DMS 273 treated with DMSO at 0.1 percent for 48 hours (cell line): ENCODE results near the gene RTKN2.
"Not testable (repeated sequence)": the region's sequence is repeated elsewhere in the genome, so short reads cannot be mapped to it uniquely, and the experiment has no call there.

ENCODE experiments used
- DNase-seq: peaks from one replicate; lab custom pipeline; 2025; lab: John Stamatoyannopoulos, UW

Gene RTKN2, protein sequence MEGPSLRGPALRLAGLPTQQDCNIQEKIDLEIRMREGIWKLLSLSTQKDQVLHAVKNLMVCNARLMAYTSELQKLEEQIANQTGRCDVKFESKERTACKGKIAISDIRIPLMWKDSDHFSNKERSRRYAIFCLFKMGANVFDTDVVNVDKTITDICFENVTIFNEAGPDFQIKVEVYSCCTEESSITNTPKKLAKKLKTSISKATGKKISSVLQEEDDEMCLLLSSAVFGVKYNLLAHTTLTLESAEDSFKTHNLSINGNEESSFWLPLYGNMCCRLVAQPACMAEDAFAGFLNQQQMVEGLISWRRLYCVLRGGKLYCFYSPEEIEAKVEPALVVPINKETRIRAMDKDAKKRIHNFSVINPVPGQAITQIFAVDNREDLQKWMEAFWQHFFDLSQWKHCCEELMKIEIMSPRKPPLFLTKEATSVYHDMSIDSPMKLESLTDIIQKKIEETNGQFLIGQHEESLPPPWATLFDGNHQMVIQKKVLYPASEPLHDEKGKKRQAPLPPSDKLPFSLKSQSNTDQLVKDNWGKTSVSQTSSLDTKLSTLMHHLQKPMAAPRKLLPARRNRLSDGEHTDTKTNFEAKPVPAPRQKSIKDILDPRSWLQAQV

DNA sequence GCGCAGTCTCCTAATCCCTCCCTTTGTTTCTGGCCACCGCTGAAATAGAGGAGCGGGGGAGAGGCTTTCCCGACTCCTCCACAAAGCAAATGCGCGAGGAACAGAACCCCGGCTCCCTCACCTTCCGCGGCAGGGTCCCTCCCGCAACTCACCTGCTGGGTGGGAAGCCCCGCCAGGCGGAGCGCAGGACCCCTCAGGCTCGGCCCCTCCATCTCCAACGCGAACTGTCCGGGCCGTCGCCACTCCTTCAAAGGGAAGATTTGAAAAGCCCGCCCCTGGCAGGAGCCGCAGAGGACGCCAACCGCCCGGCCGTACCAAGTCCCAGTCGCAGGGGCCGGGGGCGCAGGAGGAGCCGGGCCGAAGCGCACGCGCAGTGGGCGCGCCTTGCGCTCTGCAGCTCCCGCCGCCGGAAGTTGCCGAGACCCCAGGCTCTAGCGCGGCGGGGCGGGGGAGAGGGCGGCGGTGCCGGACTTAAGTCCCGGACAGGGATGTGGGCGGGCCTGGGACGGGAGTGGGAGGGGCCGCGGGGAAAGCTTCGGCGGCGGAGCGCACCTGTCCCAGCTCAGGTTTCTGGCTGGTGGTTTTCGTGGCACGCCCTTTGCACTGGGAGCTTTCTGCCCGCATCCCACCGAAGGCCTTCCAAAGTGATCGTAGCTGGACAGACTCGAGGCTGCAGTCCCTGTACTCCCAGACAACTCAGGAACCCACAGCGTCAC lies at the start of gene RTKN2:
Gene RTKN2 (minus strand): TSS at position 446 of the 716 bp plus-strand sequence. CDS start 234 bp downstream, at position 212.
- peak; percentile 52 for DNase-seq

DNA sequence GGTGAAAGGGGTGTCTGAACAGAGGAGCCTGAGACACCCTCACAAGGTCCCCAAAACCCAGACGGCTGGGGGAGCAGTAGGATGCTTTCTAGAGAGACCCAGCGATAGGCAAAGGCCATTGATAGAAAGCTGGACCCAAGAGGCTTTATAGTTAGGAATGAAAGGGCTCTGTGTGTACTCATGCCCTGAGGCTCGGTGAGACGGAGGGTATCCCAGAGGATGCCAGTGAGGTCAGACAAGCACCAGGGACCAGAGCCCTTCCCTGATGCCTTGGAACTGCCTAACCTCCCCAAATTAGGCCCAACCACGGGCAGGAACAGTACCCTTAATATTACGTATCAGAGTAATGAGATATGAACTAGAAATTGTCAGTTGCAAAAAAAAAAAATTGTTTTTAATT lies 48.6 kb upstream of the RTKN2 start:
- no peak for DNase-seq

DNA sequence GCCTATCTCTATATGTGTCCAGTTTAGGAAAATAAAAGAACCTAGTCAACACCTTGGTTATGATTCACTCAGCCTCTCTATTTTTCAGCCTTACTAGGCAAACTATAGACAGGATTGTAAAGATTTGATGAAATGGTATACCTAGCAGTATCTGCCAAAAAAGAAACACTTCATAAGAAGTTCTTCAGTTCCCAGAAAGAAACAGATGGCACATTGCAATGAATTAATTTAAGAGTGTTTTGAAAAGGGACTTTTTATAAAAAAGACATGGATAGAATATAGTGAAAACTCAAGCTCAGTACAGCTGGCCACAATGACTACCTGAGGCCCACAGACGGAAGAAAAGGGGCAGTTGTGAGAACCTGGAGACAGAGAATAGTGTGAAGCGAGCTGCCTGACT lies 40.6 kb upstream of the RTKN2 start:
- no peak for DNase-seq

DNA sequence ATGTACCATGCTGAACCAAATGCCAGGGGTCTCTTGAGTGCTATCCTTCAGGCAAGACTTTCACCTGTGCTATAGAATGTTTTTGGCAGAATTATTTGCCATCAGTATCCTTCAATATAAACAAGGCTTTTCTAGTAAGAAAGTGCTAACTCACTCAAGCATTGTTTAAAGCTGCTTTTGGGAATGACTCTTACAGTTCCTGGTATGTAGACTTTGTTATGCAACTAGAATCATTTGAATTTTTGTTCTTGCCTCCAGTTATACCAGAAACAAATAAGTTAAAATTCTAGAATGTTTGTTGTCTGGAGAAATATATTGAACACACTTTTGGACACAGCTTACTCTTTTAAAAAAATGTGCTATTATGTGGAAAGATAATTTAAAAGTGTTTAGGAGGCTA lies 39.5 kb upstream of the RTKN2 start:
- no peak for DNase-seq

DNA sequence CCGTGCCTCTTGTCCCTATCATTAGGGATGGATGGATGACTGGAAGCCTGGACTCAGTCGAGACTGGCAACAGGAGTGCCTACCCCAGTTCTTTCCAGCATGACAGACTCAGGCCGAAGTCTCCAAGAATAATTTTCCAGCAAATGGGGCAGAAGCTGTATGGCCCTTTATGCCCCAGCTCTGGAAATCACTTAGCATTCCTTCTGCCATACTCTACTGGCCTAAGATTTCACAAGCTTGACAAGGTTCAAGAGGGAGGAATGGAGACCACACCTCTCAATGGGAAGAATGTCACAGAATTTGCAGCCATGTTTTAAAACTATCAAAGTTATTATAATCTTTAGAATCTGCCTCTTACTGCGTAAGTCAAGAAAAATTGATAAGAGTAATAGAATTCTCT lies 39.0 kb upstream of the RTKN2 start:
- DNase-seq: no peak

DNA sequence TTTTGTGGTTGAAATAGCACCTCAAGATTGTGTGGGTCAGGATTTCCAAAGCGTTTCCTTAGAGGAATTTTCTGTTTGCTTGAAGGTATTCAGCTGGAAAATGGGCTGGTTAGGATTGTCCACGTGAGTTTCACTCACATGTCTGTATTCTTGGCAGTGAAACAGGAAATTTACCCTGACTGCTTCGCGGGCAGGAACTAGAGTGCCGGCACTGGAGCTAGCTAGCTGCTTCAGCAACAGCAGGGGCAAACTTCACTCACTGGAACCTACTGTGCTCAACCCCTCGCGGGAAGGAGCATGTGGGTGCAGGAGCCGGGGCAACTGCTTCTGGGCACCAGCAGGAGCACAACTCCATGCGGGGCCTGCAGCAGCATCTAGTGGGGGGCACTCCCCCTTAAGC lies 38.0 kb upstream of the RTKN2 start:
- DNase-seq: no peak

DNA sequence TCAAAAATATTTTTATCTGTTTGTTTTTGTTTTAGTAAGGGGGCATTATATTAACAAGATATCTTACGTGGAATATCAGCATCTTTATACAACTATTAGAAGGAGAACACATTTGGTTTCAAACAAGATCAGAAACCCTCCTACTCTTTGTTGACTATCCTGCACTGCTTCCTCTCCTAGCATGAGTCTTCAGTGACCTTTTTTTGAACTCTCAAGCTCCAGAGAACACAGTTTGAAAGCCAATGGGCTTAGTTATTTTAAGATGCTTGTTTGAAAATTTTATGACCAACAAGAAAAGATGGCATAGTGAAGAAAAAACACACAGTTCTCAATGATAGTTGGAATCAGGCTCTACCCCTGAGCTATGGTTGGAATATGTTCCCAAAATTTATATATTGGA lies 37.2 kb upstream of the RTKN2 start:
- DNase-seq: no peak

DNA sequence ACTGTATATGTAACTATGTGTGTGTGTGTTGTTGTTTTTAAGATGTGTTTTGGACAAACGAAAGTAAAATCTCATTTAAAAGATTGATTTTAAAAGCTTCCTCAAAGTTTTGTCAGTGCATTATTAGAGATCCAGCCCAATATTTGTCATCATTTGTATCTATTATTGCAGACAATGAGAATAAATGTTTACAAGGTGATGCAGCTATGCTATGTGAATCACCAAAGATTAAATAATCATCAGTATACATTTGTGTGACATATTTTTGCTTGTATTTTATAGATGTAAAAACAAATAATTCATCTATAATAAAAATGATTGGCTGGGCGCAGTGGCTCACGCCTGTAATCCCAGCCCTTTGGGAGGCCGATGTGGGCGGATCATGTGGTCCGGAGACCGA lies 35.3 kb upstream of the RTKN2 start:
- no peak for DNase-seq

DNA sequence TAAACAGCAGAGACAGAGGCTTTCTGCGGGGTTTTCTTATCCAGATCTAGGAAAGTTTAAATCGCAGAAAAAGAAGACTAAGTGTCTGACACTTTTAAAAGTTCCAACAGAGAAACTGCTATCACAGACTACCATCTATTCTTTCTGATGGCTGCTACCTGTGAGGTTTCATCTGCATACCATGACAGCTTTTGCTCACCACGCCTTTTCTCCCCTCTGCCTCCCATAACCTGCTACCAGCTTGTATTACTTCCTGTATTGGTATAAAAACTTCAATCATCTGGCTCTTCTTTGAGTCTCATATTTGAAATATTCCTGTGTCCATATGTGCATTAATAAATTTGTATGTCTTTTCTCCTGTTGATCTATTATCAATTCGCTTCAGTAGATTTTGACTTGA lies 34.1 kb upstream of the RTKN2 start:
- no peak for DNase-seq

DNA sequence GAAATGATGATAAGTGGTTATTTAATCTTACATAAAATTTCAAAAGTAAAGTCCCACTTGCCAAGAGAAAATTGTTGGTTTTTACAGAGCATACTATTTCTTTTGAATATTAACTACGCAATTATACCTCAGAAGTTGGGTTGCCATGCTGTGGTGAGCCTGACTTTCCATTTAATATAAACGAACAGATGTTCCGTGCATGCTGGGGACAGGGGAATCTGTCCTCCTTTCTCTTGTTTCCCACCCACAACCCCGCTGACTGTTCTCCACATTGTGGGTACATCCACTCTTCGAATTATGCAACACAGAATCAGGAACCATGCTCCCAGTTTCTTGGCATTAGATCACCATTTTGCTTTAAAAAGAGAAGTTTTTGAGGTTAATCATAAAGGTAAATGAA lies 29.2 kb upstream of the RTKN2 start:
- DNase-seq: no peak

DNA sequence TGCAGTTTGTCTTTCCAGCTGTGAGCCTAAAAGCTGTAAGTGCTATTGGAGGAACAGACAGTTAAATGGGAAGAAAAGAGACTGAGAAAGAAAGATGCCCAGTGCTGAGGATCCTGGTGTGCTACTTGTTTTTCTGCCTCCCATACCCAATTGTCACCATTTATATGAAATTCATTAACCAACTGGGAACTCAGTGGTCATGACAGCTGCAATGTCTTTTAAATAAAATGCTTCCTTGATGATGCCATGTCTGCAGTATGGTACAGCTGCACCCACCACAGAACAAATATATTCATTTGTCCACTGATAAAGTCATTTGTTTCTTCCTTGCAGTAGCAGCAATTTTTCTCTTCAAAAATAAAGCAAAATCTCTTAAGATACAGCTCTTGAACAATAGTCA lies 15.6 kb upstream of the RTKN2 start:
- no peak for DNase-seq

DNA sequence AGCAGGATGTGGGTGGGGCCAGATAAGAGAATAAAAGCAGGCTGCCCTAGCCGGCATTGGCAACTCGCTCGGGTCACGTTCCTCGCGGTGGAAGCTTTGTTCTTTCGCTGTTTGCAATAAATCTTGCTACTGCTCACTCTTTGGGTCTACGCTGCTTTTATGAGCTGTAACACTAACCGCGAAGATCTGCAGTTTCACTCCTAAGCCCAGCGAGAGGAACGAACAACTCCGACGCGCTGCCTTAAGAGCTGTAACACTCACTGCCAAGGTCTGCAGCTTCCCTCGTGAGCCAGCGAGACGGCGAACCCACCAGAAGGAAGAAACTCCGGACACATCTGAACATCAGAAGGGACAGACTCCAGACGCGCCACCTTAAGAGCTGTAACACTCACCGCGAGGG lies 12.7 kb upstream of the RTKN2 start:
- not testable (repeated sequence) for DNase-seq

DNA sequence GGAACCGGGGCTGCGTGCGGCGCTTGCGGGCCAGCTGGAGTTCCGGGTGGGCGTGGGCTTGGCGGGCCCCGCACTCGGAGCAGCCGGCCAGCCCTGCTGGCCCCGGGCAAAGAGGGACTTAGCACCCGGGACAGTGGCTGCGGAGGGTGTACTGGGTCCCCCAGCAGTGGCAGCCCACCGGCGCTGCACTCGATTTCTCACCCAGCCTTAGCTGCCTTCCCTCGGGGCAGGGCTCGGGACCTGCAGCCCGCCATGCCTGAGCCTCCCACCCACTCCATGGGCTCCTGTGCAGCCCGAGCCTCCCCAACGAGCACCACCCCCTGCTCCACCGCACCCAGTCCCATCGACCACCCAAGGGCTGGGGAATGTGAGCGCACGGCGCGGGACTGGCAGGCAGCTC lies 11.7 kb upstream of the RTKN2 start:
- DNase-seq: not testable (repeated sequence)

DNA sequence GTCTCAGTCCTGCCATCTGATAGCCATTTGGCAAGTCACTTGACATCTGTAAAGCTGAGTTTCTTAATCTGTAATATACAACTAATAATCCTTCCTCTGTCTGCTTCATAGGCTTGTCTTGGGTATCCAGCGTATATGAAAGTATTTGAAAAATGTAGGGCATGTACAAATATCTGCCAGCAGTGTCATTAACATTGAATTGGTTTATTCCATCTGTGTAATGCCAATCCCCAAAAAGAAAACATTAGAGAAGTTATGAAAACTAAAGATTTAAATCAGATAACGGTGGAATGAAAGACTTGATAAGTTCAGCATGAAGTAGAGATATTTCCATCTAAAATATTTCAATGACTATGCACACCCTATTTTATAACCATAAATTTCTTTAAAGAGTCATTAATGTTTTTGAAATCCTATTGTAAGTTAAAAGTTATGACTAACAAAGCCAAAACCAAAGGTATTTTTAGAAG lies 9.8 kb upstream of the RTKN2 start:
- DNase-seq: no peak

DNA sequence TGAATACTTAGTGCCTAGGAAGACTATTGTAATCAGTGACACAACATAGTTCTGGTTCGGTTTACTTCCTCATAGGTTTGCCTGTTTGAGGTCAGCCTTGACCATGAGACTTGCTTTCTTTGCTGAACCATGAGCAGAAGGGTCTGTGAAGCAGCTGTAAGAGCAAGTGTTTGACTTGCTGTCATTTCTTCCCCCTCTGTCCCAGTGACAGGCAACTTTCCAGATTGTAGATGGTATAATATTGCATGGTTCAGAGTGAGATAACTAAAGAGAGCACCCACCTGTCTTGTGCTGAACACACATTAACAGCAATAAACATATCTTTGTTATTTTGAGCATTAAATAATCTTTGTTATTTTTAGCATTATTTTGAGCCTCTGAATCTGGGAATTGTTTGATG lies 9.3 kb upstream of the RTKN2 start:
- DNase-seq: no peak

DNA sequence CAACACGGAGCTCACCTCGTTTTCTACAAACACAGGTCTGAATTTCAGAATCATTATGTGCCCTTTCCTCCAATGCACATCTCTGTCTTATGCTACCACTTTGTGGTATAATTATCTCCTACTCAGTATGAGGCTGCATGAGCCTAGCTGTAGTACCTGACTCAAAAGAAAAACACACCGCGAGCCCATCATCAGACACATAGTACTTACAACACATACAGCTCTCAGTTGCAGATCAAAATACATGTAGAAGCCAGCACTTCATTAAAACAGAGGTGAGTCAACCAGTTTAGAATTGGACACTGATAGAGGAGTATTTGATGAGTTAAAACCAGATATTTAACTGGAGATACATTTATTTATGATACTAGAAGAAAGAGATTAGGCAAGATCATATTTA lies 1.4 kb upstream of the RTKN2 start:
- DNase-seq: no peak

DNA sequence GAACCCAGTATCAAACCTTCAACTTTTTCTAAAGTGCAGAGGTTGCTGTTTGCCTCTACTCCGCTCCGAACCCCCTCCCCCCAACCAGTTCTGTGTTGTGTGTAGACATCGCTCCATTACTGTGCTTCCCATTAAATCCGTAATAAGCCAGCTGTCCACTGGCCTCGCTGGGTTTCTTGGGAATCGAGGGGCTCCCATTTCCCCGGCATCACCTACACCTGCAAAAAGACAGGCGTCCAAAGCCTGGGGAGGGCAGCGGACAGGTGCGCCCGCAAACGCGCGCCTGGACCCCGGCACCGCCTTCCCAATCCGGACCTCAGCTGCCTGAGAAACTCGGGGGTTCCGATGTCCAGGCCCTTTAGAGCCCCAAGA lies 631 bp downstream of the RTKN2 start:
- no peak for DNase-seq

DNA sequence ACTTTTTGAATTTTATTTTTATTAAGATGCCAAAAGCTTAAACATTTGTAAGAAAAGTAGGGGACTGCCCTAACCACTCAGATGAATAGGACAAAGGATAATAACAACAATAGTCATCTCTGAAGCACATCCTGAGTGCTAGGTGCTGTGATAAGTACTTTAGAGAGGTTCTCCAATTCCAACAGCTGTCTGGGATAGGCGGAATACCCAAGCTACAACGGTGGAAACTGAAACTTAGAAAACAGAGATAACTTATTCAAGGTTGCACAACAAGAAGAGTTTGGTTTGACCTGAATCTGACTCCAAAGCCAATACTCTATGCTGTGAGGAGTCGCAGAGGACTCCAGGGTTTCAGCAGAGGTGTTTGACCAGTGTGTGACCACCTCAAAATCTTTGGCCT lies 2.0 kb downstream of the RTKN2 start:
- DNase-seq: no peak

DNA sequence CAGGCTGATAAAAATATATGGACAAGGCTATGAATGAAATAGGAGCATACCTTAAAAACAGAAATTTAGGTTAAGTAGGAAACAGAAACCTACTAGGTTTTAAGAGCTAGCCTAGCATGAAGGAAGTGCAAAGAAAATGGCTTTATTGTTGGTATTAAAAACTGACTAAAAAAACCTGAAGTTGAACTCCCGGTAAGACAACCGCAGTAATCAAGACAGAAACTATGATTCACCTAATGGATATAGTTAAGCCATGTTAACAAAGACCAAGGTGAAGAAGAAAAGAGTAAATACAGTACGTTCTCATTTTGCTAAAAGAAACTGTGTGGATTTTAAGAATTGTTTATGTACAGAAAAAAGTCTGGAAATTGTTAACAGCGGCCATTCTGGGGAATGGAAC lies 2.5 kb downstream of the RTKN2 start:
- DNase-seq: no peak

DNA sequence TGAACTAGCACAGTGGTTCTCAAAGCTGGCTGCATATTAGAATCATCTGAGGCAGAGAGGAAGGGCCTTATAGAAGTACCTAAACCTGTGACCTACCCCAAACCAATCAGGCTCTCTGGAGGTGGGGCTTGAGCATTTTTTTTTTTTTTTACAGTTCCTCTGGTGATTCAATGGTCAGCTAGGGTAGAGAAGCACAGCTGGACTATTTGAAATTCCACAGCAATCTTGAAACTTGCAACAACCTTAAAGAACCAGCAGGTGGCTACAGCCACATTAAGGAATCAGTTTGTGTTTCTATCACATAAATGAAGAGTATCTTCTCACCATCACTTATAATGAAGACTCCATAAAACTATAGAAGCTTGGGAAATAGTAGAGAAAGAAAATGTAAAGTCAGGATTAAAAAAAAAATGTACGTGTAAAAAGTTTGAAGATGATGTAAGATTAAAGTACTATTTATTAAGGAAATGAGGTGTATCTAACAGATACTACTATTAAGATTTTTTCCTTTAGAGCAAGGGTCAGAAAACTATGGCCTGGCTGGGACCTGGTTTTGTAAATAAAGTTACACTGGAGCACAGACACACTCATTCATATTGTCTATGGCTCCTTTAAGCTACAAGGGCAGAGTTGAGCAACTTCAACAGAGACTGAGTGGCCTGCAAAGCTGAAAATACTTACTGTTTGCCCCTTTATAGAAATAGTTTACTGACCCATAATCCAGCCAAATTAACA lies 3.8 kb downstream of the RTKN2 start:
- peak; percentile 41 for DNase-seq

DNA sequence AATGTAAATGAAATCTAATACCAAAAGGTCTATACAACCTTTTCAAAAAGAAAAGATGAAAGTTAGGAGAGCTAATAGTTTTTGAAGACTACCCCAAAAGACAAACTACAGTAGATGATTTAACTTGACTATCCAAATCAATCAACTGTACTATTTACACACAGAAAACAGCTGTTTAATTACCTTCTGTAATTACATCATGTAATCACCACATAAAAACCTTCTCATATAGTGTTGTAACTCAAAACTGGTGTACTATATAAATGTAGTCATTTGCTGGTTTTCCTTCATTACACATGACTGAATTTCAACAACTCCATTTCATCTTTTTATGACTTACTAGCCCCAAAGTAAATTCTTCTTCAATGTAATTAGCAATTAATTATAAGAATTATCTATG lies 4.5 kb downstream of the RTKN2 start:
- DNase-seq: no peak

DNA sequence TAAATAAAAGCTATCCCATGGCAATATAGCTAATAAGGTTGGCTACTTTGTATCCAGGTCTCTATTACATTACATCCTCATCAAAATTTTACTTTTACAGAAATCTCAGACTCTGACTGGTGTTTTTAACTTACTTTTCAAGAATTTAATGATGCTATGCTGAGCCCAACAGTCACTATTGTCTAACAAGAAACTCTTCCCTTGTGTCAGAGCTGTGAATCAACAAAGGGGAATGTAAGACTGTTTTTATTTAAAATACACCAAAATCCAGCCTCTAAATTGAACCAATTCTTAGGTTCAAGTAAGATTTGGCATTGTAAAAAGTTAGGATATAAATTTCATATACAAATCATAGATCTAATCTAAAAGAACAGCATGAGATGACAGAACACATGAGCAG lies 7.0 kb downstream of the RTKN2 start:
- DNase-seq: no peak

DNA sequence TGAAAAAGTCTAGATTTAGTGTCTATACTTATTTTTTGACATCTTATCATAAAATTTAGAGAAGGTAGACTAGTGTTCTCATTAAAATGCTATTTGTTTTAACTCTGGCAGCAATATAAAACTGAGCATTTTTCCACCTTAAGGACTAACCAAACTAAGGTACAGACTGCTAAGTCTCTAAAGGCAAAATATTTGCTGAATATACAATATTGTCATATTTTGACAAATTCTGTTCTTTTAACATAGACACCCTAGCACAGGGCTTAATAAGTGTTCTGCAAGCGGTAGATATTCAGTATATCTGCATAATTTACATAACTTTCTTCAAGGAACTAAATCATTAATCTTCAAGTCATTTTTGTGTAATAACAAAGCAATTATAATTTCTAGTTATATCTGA lies 8.6 kb downstream of the RTKN2 start:
- no peak for DNase-seq
